ENCODE results near the gene SLC25A51.

GRCh38 chr9:37918665-37919170, 14.8 kb upstream of the SLC25A51 start:
- no peak for TF ChIP-seq CTCF (conservative IDR thresholded peaks at IDR 0.05; ENCODE audit: low read length)
- no peak for TF ChIP-seq EZH2phosphoT487 (IDR thresholded peaks at IDR 0.05; ENCODE audit: borderline replicate concordance, low read depth, low read length)
